Measurements from ENCODE around the gene BRWD1.

- TF ChIP-seq CTCF (conservative IDR thresholded peaks at IDR 0.05 in 1 of 2, IDR thresholded peaks at IDR 0.05 in 1 of 2; ENCODE audit: low read depth in 1 of 2, low read length in 2 of 2) (no peak), EZH2 (IDR thresholded peaks at IDR 0.05; ENCODE audit: low read length, missing control alignments) (no peak)
Measured at GRCh38 chr21:39336457-39337008, 23.1 kb upstream of the BRWD1 start.

All from fibroblast of lung (primary cell).